Activated CD8-positive, alpha-beta memory T cell treated with anti-CD3 and anti-CD28 coated beads for 1 hour (primary cell): ENCODE data around the gene FTCDNL1.

Experiments used
- DNase-seq, 2 donors: peaks; one replicate each; pipeline ENCODE4 v3.0.0-alpha.2; 2020; ENCODE audit warnings: low read depth in 1 of 2; ENCODE audit errors: extremely low read depth in 1 of 2

The FTCDNL1 gene

GRCh38 chr2:199842631-199843395 is 8.2 kb downstream of the FTCDNL1 start:
- no peak for DNase-seq

GRCh38 chr2:199841409-199841808 is 9.6 kb downstream of the FTCDNL1 start:
- no peak for DNase-seq

DNA sequence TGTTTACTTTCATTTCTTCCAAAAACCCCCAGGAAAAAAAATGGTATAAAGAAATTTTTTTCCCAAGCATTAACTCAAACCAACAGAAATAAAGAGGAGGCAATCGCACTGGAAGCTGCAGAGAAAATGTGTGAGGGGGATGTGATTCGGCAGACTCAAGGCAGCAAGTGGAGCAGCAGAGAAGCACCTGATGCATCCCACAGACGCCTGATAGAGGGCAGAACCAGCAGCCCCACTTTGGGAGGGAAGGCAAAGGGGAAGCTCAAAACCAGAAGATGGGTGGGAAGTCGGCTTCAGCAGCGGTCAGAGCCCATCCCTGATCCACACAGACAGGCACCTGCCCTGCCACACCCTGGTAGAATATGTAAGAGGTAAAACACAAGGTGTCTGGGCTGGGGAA is 12.6 kb downstream of the FTCDNL1 start:
- no peak for DNase-seq

- no peak for DNase-seq
Measured at GRCh38 chr2:199836943-199837342, 14.0 kb downstream of the FTCDNL1 start.

DNA sequence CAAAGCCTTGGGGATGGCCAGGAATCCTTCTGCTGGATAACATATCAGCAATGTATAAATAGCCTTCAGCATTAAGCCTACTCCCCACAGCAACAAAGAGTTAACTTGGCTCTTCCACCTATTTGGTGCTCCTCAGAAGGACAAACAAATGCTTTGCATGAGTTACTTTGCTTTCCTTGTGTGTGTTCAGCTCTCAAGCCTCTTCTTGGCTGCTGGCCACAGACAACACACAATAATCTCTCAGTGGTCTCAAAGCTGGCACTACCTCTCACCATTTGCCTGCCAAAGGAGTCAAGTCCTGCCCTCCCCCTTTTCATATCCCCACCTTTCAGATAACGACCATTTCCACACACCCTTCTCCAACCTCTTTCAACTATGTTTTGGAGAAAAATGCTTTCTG is 17.5 kb downstream of the FTCDNL1 start:
- no peak for DNase-seq

DNA sequence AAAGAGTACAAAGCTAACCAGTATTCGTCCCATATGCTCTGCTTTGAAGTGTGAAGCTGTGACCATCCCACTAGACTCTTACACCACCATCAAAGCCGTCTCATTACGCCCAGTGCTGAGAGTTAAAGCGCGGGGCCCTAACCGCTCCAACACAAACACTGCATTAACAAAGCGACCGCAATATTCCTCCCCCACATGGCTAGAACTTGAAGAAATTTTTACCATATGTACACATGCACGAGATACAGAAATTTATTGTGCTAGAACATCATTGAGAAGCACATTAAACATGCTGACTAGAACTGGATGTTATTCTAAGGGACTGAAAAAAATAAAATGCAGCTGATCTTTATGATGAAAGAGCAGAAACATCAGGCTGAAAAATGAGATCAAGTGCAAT is 20.5 kb downstream of the FTCDNL1 start:
- no peak for DNase-seq

DNA sequence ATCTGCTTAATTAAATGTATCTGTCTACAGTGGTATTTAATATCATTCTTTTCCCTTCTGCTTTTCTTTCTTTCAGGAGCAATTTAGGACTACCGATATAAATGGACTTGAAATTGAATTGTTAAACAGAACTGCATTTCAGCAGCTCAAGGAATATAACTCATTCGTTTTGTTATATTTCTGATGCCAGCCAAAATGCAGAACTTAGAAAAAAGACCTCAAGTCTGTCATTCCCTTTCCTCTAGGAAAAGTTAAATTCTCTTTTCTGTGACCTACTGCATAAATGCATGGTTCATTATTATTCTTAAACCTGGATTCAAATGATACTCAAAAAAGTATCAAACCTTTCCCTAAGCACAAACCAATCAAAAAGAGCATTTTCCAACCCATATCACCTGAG is 21.4 kb downstream of the FTCDNL1 start:
- no peak for DNase-seq

GRCh38 chr2:199819746-199820145 is 31.2 kb downstream of the FTCDNL1 start:
- DNase-seq, result no peak

DNA sequence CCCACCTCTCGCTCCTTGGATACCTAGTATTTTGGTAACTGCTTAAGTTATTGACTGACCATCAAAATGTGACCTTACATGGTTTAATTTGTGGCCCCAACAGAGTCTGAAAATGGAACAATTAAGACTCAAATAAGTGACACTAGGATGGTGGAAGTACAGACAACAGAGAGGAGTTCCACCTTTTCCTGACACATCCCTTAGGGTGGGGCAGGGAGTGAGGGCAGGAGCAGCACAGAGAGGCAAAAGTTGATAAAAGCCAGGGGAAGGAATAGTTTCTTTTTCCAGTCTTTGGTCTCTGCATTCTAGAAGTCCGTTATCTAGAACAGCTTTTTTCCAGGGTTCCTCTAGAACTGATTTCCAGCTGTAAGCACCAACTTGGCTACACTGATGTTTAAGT is 32.2 kb downstream of the FTCDNL1 start:
- DNase-seq, result no peak

DNA sequence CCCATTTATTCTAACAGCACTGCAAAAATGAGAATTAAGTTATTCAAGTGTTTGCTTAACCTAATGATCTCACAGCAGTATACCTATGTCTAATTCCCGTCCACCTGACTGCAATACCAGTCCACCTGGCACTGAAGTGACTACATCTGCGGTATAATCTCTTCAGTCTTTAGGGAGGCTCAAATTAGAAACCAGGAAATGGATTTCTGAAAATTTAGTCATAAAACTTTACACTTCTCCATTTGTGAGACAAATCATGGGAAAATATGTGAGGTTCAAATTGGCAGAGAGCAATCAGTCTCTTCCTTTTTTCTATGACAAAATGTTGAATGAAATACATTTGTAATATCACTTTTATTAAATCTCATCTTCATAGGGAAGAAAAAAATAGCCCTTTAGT is 33.0 kb downstream of the FTCDNL1 start:
- no peak for DNase-seq

GRCh38 chr2:199814817-199815211 is 36.2 kb downstream of the FTCDNL1 start:
- DNase-seq, result no peak

- no peak for DNase-seq
Measured at GRCh38 chr2:199814101-199814816, 36.7 kb downstream of the FTCDNL1 start.

GRCh38 chr2:199812493-199812892 is 38.5 kb downstream of the FTCDNL1 start:
- DNase-seq, result no peak

GRCh38 chr2:199811346-199811745 is 39.6 kb downstream of the FTCDNL1 start:
- DNase-seq, result no peak

- no peak for DNase-seq
Measured at GRCh38 chr2:199810422-199811171, 40.4 kb downstream of the FTCDNL1 start.

- DNase-seq, result no peak
Measured at GRCh38 chr2:199807966-199808365, 43.0 kb downstream of the FTCDNL1 start.

GRCh38 chr2:199806179-199806578 is 44.8 kb downstream of the FTCDNL1 start:
- no peak for DNase-seq

DNA sequence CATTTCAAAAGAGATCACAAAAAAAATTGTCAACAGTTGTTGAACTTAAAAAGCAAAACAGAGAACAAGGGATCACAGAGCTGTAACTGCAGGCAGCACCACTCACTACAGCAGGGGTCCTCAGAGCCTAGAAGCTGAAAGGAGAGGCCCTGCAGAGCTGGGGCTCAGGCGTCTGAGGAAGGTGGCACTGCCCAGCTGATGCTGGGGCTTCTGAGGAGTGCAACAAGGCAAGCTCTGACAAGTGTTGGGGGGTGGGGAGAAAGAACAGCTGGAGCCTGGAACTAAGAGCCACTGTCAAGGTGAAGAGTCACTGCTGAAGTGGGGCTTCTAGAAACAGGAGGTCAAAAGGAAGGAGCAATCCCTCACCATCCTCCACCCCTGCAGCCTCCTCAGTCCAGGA is 46.2 kb downstream of the FTCDNL1 start:
- no peak for DNase-seq

DNA sequence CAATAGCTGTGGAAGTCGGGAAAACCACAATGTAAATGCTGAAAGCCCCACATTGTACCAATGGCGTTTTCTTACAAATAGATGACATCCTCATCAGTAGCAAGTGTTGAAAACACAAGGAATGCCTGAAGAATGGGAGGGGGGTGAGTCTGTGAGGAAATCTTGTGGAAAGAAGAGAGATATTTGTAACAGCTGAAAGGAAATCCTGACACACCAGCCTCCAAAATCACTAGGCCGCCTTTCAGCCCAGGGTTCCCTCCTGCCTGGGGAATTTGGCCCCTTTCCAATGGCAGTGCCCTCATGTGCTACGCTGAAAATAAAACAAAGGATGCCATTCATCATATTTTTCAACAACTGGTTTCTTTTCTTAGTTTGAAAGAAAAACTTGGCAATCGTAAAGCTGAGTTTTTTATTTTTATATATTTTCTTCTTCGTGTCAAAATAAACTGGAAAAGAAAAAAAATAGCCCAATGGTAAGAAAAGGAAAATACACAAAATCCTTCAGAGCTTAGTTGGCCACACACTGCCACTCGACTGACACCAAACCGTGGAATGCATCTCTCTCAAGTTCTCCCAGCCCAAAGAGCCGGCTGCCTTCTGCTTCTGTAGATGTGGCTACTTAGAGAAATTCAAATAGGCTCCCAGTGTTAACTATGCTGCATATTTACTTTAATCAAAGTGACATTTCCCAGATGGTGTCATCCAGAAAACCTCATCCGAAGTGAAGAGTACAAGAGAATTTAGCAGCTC is 52.0 kb downstream of the FTCDNL1 start:
- DNase-seq, result no peak

DNA sequence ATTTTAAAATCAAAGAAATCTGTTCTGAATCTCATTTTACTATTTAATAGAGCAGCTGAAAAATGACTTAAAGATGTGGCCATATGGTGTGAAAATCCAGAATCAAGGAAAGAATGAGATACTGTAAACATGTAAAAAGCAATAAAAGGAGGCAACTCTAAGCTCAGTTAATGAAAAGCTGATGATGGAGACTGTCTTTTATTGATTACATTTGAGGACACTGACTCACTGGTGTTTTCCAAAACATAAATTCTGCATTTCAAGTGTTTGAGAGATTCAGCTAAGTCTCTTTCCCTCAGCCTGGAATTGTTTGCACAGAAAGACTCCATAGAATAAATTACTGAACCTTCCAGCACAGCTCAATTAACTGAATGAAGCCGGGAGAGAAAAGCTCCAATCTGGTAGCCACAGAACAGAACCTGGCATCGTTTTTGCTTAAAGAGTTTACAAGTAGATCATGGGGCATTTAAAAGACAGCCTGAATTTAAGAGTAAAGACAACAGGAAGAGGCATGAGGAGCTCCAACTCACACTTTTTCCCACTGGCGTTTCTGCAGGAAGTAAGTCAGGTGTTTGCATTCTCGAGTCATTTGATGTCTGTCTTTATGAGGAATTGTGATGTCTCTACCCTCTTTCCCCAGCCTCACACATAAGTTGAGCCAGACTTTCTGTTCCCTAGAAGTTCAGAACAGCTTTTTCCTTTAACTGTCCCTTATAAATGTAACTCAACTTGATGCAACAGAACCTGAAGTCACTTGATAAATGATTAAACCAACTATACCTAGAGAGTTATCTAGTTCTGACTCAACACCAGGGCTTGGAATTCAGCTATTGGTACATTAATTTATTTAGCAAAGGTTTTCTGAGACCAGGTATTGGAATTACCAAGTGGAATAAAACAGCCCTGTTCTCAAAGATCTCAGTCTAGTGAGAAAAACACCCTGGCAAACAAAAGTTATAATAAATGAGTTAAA is 53.3 kb downstream of the FTCDNL1 start:
- no peak for DNase-seq
